HEK293T (cell line): ENCODE results near the gene CMTM5.

Source experiments
- ARNT ChIP-seq: fragments of 450-650 bp; IDR thresholded peaks from 2 replicates; pipeline ENCODE4 v1.6.1; 2017; ENCODE audit warnings: mild to moderate bottlenecking
- BHLHE40 ChIP-seq: fragments of 450-650 bp; IDR thresholded peaks from 2 replicates; pipeline ENCODE4 v1.6.1; 2016; ENCODE audit warnings: mild to moderate bottlenecking, moderate library complexity, borderline replicate concordance
- FOXK2 ChIP-seq: fragments of 450-650 bp; IDR thresholded peaks from 2 replicates; pipeline ENCODE4 v1.6.1; 2016; ENCODE audit warnings: mild to moderate bottlenecking
- L3MBTL2 ChIP-seq: fragments of 450-650 bp; conservative IDR thresholded peaks from 2 replicates; pipeline ENCODE4 v1.6.1; 2016; ENCODE audit warnings: mild to moderate bottlenecking
- LEF1 ChIP-seq: fragments of 450-650 bp; IDR thresholded peaks from 2 replicates; pipeline ENCODE4 v1.6.1; 2017; ENCODE audit warnings: mild to moderate bottlenecking, borderline replicate concordance
- SP1 ChIP-seq: fragments of 450-650 bp; IDR thresholded peaks from 2 replicates; pipeline ENCODE4 v1.6.1; 2017
- TARDBP ChIP-seq: fragments of 450-650 bp; IDR thresholded peaks from 2 replicates; pipeline ENCODE4 v1.6.1; 2016

GRCh38 chr14:23385642-23386265, 8.9 kb downstream of the CMTM5 start:
- TF ChIP-seq BHLHE40: no peak
- TF ChIP-seq SP1: no peak
- TF ChIP-seq FOXK2: no peak
- no peak for TF ChIP-seq LEF1
- TF ChIP-seq L3MBTL2: no peak
- TF ChIP-seq ARNT: no peak
- no peak for TF ChIP-seq TARDBP
